Skeletal muscle satellite cell (primary cell): ENCODE measurements around the gene UBXN10.

ENCODE experiments used
- H3K27me3 ChIP-seq: 2 replicates; pipeline ENCODE4 v1.7.0; 2013; ENCODE audit warnings: low read length; ENCODE audit not compliant: control insufficient read depth, insufficient read depth
- H3K36me3 ChIP-seq: 2 replicates; pipeline ENCODE4 v1.7.0; 2013; ENCODE audit warnings: mild to moderate bottlenecking, control low read depth, low read length; ENCODE audit not compliant: insufficient read depth
- H3K4me1 ChIP-seq: 2 replicates; pipeline ENCODE4 v1.7.0; 2013; ENCODE audit warnings: low read length; ENCODE audit not compliant: control insufficient read depth, insufficient read depth
- H3K4me2 ChIP-seq: 2 replicates; pipeline ENCODE4 v1.7.0; 2013; ENCODE audit warnings: mild to moderate bottlenecking, low read length
- H3K4me3 ChIP-seq: 2 replicates; pipeline ENCODE4 v1.7.0; 2013; ENCODE audit warnings: low read length
- H3K9ac ChIP-seq: 2 replicates; pipeline ENCODE4 v1.7.0; 2013; ENCODE audit warnings: mild to moderate bottlenecking, low read depth, low read length, moderate library complexity
- H3K9me3 ChIP-seq: replicated peaks from 2 replicates; pipeline ENCODE4 v1.7.0; 2013; ENCODE audit warnings: mild to moderate bottlenecking, control low read depth, low read length

UBXN10 gene

DNA sequence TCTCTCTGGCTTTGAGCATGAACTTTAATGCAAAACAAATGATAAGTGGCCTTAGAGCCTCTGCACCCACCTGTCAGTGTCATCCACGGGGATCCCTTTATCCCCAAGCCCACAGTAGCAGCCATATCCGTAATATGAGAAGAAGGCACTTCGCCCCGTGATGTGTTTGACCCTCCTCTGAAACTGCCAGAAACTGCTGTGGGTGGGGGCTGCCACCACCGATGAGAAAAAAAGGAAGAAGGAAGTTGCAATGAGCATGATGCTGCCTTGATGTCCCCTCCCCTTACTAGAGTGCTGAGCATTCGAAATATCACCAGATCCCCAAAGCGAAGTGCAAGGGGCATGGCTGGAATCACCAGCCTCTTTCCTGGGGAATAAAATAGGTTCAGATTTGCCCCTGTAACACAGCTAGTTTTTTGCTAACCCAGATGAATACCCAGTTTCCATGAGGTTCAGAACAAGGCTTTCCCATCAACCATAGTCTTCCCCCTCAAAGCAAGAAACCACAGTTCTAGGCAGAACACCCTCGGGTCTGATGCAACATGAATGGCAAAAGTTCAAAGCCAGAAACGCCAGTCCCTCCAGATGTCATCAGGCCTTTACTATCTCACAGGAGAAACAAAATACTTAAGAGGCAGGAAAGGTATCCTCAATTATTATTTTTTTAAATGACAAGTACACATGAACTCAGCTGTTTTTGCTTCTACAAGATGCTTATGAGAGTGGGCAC, 10.8 kb upstream of the UBXN10 start:
- Histone ChIP-seq H3K9ac (no peak overlapping the region), H3K4me2 (no peak overlapping the region), H3K27me3 (peaks cover 40% of the 10 kb centered on the region), H3K4me1 (no peaks in the 10 kb centered on the region), H3K4me3 (no peak overlapping the region), H3K9me3 (no peaks in the 10 kb centered on the region), H3K36me3 (no peaks in the 10 kb centered on the region)

DNA sequence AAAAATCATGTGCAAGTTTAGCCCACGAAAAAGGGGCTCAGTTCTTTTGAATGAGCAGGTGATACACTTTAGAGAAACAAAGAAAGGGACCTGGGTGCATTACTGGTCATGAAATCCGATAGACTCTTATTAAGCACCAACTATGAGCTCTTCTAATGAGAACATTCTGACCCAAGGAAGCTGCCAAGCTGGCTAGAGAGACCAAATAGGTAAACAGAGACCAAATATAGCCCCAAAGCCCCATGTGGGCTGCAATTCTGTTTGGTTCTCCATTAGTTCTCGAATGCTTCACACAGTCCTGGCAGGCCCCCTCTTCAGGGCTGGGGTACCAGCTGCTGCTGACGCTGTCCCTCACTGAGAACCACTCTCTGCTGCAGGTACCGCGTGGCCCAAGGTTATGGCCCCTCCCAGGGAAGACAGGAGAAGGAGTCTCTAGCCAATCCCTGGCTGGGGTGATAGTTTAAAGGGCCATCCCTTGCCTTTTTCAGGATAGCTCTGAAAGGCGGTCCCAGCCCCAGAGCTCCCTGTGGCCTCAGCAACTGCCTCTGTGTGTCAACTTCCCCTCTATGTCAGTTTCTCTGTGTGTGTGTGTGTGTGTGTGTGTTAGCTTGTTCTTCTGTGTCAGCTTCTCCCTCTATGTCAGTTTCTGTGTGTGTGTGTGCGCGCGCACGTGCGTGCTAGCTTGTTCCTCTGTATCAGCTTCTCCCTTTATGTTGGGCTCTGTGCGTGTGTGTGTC, 7.1 kb upstream of the UBXN10 start:
- H3K27me3 ChIP-seq, result peaks cover 57% of the 10 kb centered on the region
- no peaks in the 10 kb centered on the region for H3K9me3 ChIP-seq
- no peak overlapping the region for H3K4me3 ChIP-seq
- no peaks in the 10 kb centered on the region for H3K36me3 ChIP-seq
- no peak overlapping the region for H3K9ac ChIP-seq
- no peak overlapping the region for H3K4me2 ChIP-seq
- no peaks in the 10 kb centered on the region for H3K4me1 ChIP-seq

DNA sequence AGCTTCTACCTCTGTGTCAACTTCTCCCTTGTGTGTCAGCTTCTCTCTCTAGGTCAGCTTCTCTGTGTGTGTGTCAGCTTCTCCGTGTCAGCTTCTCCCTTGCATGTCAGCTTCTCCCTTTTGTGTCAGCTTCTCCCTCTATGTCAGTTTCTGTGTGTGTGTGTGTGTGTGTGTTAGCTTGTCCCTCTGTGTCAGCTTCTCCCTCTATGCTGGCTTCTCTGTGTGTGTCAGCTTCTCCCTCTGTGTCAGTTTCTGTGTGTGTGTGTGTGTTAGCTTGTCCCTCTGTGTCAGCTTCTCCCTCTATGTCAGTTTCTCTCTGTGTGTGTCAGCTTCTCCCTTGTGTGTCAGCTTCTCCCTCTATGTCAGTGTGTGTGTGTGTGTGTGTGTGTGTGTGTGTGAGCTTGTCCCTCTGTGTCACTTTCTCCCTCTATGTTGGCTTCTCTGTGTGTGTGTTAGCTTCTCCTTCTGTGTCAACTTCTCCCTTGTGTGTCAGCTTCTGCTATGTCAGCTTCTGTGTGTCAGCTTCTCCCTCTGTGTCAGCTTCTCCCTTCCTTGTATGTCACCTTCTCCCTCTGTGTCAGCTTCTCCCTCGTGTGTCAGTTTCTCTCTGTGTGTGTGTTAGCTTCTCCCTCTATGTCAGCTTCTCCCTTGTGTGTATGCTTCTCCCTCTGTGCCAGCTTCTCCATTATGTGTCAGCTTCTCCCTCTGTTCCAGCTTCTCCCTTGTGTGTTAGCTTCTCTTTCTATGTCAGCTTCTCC, 6.3 kb upstream of the UBXN10 start:
- Histone ChIP-seq H3K4me3 (no peak overlapping the region), H3K36me3 (no peaks in the 10 kb centered on the region), H3K4me2 (no peak overlapping the region), H3K9me3 (no peaks in the 10 kb centered on the region), H3K27me3 (peaks cover 64% of the 10 kb centered on the region), H3K4me1 (no peaks in the 10 kb centered on the region), H3K9ac (no peak overlapping the region)

DNA sequence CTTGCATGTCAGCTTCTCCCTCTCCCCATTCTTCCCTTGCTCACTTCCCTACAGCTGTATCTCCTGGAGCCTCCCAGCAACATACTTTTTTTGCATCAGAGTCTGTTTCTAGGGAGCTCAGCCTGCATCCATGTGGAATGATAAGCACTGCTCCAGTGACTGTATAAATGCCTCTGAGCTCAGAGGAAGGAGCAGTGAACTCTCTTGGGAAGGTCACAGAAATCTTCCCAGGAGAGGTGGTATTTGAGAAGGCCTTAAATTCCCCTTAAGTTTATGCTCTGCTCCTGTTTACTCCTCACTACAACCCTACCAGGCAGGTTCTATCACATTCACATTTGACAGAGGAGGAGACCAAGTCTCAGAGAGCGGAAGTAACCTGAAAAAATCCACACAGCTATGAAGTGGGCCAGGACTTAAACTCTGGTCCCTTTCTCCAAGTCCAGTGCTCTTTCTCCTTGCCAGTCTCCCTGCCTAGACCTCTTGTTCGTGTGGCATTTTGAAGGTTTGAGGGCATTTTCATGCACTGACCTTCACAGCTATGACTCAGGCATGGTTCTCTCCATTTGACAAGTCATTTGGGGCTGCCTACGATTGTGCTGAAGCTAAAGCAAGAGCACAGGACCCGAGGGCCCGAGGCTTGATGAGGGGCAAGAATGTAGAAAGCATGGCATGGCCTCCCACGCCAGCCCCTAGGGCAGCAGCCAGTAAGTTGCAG, 5.6 kb upstream of the UBXN10 start:
- Histone ChIP-seq H3K27me3 (peaks cover 70% of the 10 kb centered on the region), H3K4me3 (no peak overlapping the region), H3K4me2 (no peak overlapping the region), H3K4me1 (no peaks in the 10 kb centered on the region), H3K9ac (no peak overlapping the region), H3K9me3 (no peaks in the 10 kb centered on the region), H3K36me3 (no peaks in the 10 kb centered on the region)

DNA sequence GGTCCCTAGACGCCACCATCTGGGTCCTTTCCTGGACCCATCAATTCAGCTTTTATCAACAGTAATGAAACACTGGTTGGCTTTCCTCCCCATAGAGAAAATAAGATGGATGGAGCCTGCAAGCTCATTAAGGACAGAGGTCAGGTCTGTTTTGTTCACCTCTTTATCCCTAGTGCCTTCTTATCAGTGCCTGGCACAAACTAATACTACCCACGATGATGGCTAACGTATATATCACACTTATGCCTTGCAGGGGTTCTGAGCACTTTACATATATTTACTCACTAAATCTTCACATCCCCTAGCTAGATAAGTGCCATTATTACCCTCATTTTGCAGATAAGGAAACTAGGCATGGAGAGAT, 5.1 kb upstream of the UBXN10 start:
- no peaks in the 10 kb centered on the region for H3K9me3 ChIP-seq
- no peaks in the 10 kb centered on the region for H3K36me3 ChIP-seq
- no peak overlapping the region for H3K9ac ChIP-seq
- peaks cover 71% of the 10 kb centered on the region for H3K27me3 ChIP-seq
- no peaks in the 10 kb centered on the region for H3K4me1 ChIP-seq
- no peak overlapping the region for H3K4me3 ChIP-seq
- no peak overlapping the region for H3K4me2 ChIP-seq

DNA sequence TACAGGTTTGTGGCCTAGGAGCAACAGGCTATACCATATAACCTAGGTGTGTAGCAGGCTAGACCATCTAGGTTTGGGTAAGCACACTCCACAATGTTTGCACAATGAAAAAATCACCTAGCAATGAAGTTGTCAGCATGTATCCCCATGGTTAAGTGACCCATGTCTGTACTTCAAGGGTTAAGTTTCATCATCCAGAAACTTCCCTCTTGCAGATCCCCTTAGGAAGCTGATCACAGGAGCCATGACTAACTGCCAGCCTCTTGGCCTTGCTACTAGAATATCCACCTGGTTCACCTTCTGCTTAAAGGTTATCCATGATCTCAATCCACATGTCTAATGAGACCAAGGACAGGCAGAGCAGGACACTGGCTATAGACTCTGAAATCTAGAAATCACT, 3.5 kb upstream of the UBXN10 start:
- Histone ChIP-seq H3K9me3 (no peaks in the 10 kb centered on the region), H3K36me3 (no peaks in the 10 kb centered on the region), H3K4me3 (no peak overlapping the region), H3K27me3 (peaks cover 71% of the 10 kb centered on the region), H3K4me2 (no peak overlapping the region), H3K9ac (no peak overlapping the region), H3K4me1 (no peaks in the 10 kb centered on the region)

DNA sequence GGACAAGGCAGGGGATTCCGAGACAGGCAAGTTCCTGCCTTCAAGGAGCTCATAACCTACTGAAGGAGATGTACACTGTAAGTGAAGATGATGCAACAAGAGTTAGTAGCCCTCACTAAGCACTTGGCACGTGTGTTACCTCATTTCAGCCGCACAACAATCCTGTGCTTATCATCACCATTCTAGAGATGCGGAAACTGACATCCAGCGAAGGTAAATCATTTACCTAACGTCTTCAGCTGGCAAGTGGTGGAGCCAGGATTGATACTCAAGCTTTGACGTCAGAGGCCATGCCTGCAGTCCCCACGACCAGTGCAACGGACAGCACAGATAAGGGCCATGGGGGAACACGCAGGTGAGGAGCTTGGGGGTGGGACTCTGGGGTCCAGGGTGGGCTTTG, 2.9 kb upstream of the UBXN10 start:
- Histone ChIP-seq H3K9ac (no peak overlapping the region), H3K27me3 (peaks cover 72% of the 10 kb centered on the region)

DNA sequence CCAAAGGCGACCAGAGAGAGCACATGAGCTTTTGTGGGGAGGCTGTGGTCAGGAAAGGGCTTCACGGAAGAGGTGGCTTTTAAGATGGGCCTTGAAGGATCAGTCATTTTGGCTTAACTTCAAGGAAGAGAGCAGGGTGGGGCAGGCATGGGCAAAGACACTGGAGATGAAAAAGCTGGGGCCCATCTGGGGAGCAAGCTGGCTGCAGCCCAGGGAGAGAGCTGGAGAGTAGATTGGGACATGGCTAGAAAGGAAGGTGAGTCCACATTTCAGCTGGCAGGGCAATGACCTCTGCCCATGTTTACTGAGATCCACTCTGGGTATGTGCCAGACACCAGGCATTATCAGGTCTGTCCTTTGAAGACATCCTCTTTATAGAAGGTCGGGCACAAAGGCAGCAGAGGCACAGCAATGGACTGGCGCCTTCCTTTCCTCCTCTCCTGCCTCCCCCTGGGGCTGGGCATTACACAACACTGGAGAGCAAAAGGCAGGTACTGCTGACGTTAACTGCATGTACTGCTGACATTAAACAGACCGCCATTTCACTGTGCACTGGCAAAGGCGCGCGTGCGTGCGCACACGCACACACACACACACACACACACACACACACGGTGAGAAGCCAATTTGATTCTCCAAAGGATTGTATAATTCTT, 2.2 kb upstream of the UBXN10 start:
- H3K9ac ChIP-seq, result no peak overlapping the region

More for the DNA sequence above, 2.9 kb upstream of the UBXN10 start:
- Histone ChIP-seq H3K4me1 (no peaks in the 10 kb centered on the region), H3K4me3 (no peak overlapping the region), H3K9me3 (no peaks in the 10 kb centered on the region), H3K4me2 (no peak overlapping the region), H3K36me3 (no peaks in the 10 kb centered on the region)

DNA sequence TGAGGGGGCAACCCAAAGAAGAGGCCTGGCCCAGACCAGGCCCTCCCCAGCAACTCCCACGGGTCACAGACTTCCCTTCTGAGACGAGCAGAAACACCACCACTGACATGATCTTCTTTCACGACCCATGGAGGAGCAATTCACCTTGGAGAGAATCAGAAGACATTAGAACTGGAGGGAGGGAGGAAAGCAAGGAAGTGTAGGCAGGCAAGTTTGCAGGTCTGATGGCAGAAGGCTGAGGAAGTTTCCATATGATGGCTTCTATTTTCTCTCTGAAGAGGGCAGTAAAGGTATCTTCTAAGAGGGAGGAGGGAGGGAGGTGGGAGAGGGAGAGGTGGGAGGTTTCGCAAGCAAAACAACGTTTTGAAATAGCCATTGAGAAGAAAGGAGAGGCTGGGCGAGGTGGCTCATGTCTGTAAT, 1.4 kb upstream of the UBXN10 start:
- no peak overlapping the region for H3K4me2 ChIP-seq
- no peaks in the 10 kb centered on the region for H3K9me3 ChIP-seq
- no peak overlapping the region for H3K9ac ChIP-seq
- H3K36me3 ChIP-seq, result no peaks in the 10 kb centered on the region
- H3K4me3 ChIP-seq, result no peak overlapping the region
- peaks cover 83% of the 10 kb centered on the region for H3K27me3 ChIP-seq
- no peaks in the 10 kb centered on the region for H3K4me1 ChIP-seq

More for the DNA sequence above, 2.2 kb upstream of the UBXN10 start:
- no peak overlapping the region for H3K4me3 ChIP-seq
- no peak overlapping the region for H3K4me2 ChIP-seq
- H3K9me3 ChIP-seq, result no peaks in the 10 kb centered on the region
- no peaks in the 10 kb centered on the region for H3K36me3 ChIP-seq
- peaks cover 78% of the 10 kb centered on the region for H3K27me3 ChIP-seq
- no peaks in the 10 kb centered on the region for H3K4me1 ChIP-seq

DNA sequence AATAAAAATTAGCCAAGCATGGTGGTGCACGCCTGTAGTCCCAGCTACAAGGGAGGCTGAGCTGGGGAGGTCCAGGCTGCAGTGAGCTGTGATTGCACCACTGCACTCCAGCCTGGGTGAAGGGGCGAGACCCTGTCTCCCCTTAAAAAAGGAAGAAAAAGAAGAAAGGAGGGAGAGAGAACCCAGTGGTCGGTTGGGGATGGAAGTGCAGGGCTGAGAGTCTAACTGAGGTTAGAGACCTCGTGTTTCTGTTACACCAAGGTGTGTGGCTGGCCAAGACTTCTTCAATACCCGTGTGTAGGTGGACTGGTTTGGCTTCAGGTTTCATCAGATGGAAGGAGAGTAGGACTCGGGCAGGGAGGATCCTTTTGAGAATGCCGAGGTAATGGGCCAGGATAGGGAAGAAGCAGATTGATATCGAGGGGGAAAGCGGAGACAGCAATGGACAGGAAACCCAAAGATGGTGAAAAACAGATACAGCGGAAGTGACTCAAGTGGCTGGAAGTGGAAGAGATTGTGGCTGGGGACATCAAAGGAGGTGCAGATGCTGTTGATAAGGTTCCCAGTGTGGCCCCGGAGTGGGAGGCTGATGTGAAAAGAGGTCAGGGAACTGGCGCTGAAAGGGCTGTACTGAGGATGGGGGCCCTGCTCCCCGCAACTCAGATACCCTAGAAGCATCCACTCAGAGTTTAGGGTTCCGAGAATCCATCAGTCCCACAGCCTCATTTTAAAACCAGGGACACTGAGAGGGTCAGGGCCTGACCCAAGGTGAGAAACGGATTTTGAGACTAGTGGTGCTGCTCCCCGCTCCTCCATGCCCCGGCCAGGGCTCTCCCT, 681 bp upstream of the UBXN10 start:
- peaks cover 83% of the 10 kb centered on the region for H3K27me3 ChIP-seq

More for the DNA sequence above, 681 bp upstream of the UBXN10 start:
- H3K4me1 ChIP-seq, result no peaks in the 10 kb centered on the region
- no peak overlapping the region for H3K9ac ChIP-seq
- no peak overlapping the region for H3K4me2 ChIP-seq
- H3K4me3 ChIP-seq, result no peak overlapping the region
- H3K36me3 ChIP-seq, result no peaks in the 10 kb centered on the region
- H3K9me3 ChIP-seq, result no peaks in the 10 kb centered on the region
